GM10266 (cell line): Measurements from ENCODE around the gene HSFX1.
"Not testable (repeated sequence)": the region's sequence is repeated elsewhere in the genome, so short reads cannot be mapped to it uniquely, and the experiment has no call there.

ENCODE experiments used
- DNase-seq: peaks from one replicate; pipeline ENCODE4 v3.0.0; 2012; ENCODE audit errors: extremely low spot score
- CTCF ChIP-seq: IDR thresholded peaks from 2 replicates; pipeline ENCODE4 v1.5.1; 2012; ENCODE audit warnings: mild to moderate bottlenecking, low read depth; ENCODE audit not compliant: control insufficient read depth, insufficient read depth; ENCODE audit errors: missing control alignments

The HSFX1 gene

GRCh38 chrX:149762696-149763614 lies 10.9 kb upstream of the HSFX1 start:
- DNase-seq = no peak
- TF ChIP-seq CTCF = no peak

- DNase-seq = not testable (repeated sequence)
Observed at GRCh38 chrX:149770344-149770743, 3.5 kb upstream of the HSFX1 start.

- not testable (repeated sequence) for DNase-seq
Observed at GRCh38 chrX:149773026-149773425, 842 bp upstream of the HSFX1 start.

GRCh38 chrX:149777999-149778398 lies 4.1 kb downstream of the HSFX1 start:
- not testable (repeated sequence) for DNase-seq

GRCh38 chrX:149781727-149782126 lies 7.9 kb downstream of the HSFX1 start, which contains the start of gene MAGEA9:
Gene MAGEA9, plus strand, starts transcription at chrX:149781930. Its CDS starts 4,281 bp downstream, at chrX:149786211.
- DNase-seq = not testable (repeated sequence)

GRCh38 chrX:149795531-149795930 lies 21.7 kb downstream of the HSFX1 start:
- DNase-seq = not testable (repeated sequence)

GRCh38 chrX:149799095-149799714 lies 25.3 kb downstream of the HSFX1 start:
- TF ChIP-seq CTCF = no peak
- DNase-seq = no peak

- no peak for DNase-seq
- TF ChIP-seq CTCF = no peak
Observed at GRCh38 chrX:149799938-149800337, 26.1 kb downstream of the HSFX1 start.

GRCh38 chrX:149803458-149804062 lies 29.7 kb downstream of the HSFX1 start:
- TF ChIP-seq CTCF = no peak

GRCh38 chrX:149804102-149804501 lies 30.2 kb downstream of the HSFX1 start:
- TF ChIP-seq CTCF = no peak
- no peak for DNase-seq

More at GRCh38 chrX:149803458-149804062, 29.7 kb downstream of the HSFX1 start:
- DNase-seq = no peak
